HepG2 (cell line): ENCODE results near the gene CD28. TPM values are rescaled to one million over a fixed set of nuclear protein-coding genes. Genes with fewer than 3 reads are reported as not detected.

Source experiments
- ATAC-seq: fragments of 200-7000 bp; cut with Tn5 transposase; 3 replicates; pipeline ENCODE4 v1.9.1; 2020; ENCODE audit warnings: mild to moderate bottlenecking, moderate library complexity
- BruUV-seq: library from RNA; stranded (reverse); fragments of 400-500 nt; replicated peaks from 2 replicates; lab custom pipeline; 2021; lab: Mats Ljungman, UMichigan
- CTCF ChIA-PET: fragments of 300-600 bp; formaldehyde crosslinking; extraction: SDS; loops from one replicate; lab custom pipeline; 2021; ENCODE audit warnings: low total read pairs, inconsistent platforms, low intra/inter-chr PET ratio; lab: Yijun Ruan, JAX
- POLR2A ChIA-PET: fragments of 350-600 bp; sonication (Branson Sonifier 250); formaldehyde crosslinking; loops from one replicate; lab custom pipeline; 2020; ENCODE audit warnings: antibody characterized with exemption, inconsistent platforms; lab: Yijun Ruan, JAX
- DNase-seq: peaks from one replicate; pipeline ENCODE4 v3.0.0-alpha.2; 2015; ENCODE audit warnings: low spot score
- FAIRE-seq: peaks from 3 replicates; lab custom pipeline; 2011; peaks lifted over from hg19 to GRCh38; lab: Jason Lieb, UNC
- H2AFZ ChIP-seq: one replicate; pipeline ENCODE4 v1.6.1; 2011; ENCODE audit warnings: low read length, inconsistent platforms
- H3K27ac ChIP-seq: fragments of 300-600 bp; 3 replicates; pipeline ENCODE4 v1.8.0; 2011; ENCODE audit warnings: mixed run types, mild to moderate bottlenecking, mixed read lengths, low read length, inconsistent platforms; ENCODE audit not compliant: insufficient read depth; ENCODE audit errors: extremely low read length
- H3K27me3 ChIP-seq, 2 experiments: fragments of 200-600 bp in 1 of 2; 2 replicates in 1 of 2; 3 replicates in 1 of 2; pipeline versions ENCODE4 v1.6.0 to v1.8.0; 2011; ENCODE audit warnings: low read length in 2 of 2, mild to moderate bottlenecking in 2 of 2, moderate library complexity in 2 of 2, inconsistent platforms in 1 of 2; ENCODE audit not compliant: insufficient read depth in 2 of 2, control insufficient read depth in 1 of 2
- H3K36me3 ChIP-seq, 2 experiments: fragments of 200-600 bp in 1 of 2; replicated peaks in 1 of 2; 2 replicates in 1 of 2; 3 replicates in 1 of 2; pipeline versions ENCODE4 v1.5.1 to v1.8.0; 2011; ENCODE audit warnings: low read length in 2 of 2, inconsistent platforms in 1 of 2; ENCODE audit not compliant: insufficient read depth in 2 of 2, control insufficient read depth in 1 of 2
- H3K4me1 ChIP-seq: 2 replicates; pipeline ENCODE4 v1.5.1; 2012; ENCODE audit warnings: low read length, inconsistent platforms; ENCODE audit not compliant: insufficient read depth
- H3K4me2 ChIP-seq: 2 replicates; pipeline ENCODE4 v1.6.0; 2011; ENCODE audit warnings: low read depth, low read length, inconsistent platforms
- H3K4me3 ChIP-seq, 3 experiments: fragments of 200-600 bp in 1 of 3; sonication (generic), shearing (Covaris generic) in 1 of 3; replicated peaks in 1 of 3; 2 replicates each; pipeline ENCODE4 v1.5.1; 2011 to 2016; ENCODE audit warnings: low read length in 3 of 3, inconsistent platforms in 2 of 3, low read depth in 2 of 3, mild to moderate bottlenecking in 2 of 3, control low read depth in 1 of 3, mixed read lengths in 1 of 3; ENCODE audit not compliant: insufficient read depth in 1 of 3
- H3K79me2 ChIP-seq: one replicate; pipeline ENCODE4 v1.6.1; 2011; ENCODE audit warnings: low read length, inconsistent platforms; ENCODE audit not compliant: insufficient read depth
- H3K9ac ChIP-seq: 2 replicates; pipeline ENCODE4 v1.6.0; 2011; ENCODE audit warnings: mild to moderate bottlenecking, low read depth, low read length, inconsistent platforms; ENCODE audit not compliant: insufficient read depth
- H3K9me3 ChIP-seq: 2 replicates; pipeline ENCODE4 v1.5.1; 2012; ENCODE audit warnings: mild to moderate bottlenecking, low read length
- H4K20me1 ChIP-seq: 2 replicates; pipeline ENCODE4 v1.6.0; 2011; ENCODE audit warnings: inconsistent platforms, mild to moderate bottlenecking, low read length, moderate library complexity; ENCODE audit not compliant: insufficient read depth
- SALL1 ChIP-seq: sonication (generic); formaldehyde crosslinking; IDR thresholded peaks from 2 replicates; pipeline ENCODE4 v1.8.0; 2022; ENCODE audit warnings: mild to moderate bottlenecking, missing genetic modification reagents
- WGBS: methylation state at CpG from one replicate; pipeline ENCODE4 v1.1.6; 2017; ENCODE audit warnings: low lambda C conversion rate; 5-methylcytosine and 5-hydroxymethylcytosine counted together
- in situ Hi-C: cut with HindIII; loops from 2 replicates; pipeline ENCODE4 v1.10.0; 2017; ENCODE audit warnings: low pct_unique_long_range_greater_than_20kb; ENCODE audit not compliant: extremely low pct_ligation_motif_present
- intact Hi-C: fragments of 100-400 bp; cut with micrococcal nuclease; formaldehyde crosslinking; loops from one replicate; pipeline ENCODE4 v1.10.0; 2022; ENCODE audit not compliant: unreplicated experiment
- polyA plus RNA-seq, 8 experiments: library from polyadenylated mRNA; depleted of rRNA in 3 of 8; stranded (reverse) in 7 of 8; unstranded in 1 of 8; fragments of >200 nt; fragmentation: Illumina TruSeq in 4 of 8; extraction: Trizol in 4 of 8; gene quantifications; 2 replicates each; pipeline versions ENCODE4 v1.2.1 to v1.2.3, GENCODE V29; 2011 to 2016; ENCODE audit warnings: low read depth in 4 of 8, missing spikeins in 1 of 8, mixed read lengths in 1 of 8; ENCODE audit not compliant: insufficient read depth in 1 of 8
- total RNA-seq, 5 experiments: library from RNA; depleted of rRNA; stranded (reverse); fragments of >200 nt; fragmentation: Illumina TruSeq; extraction: Trizol; gene quantifications; 2 replicates each; pipeline ENCODE4 v1.2.3, GENCODE V29; 2016; ENCODE audit warnings: low read depth in 1 of 5
- TF ChIP-seq, protein P1 (sequence below), 2 experiments: sonication (generic) in 1 of 2; formaldehyde crosslinking in 1 of 2; IDR thresholded peaks; 2 replicates each; pipeline versions ENCODE4 v1.4.0 to v1.6.1; 2016 to 2020; ENCODE audit warnings: borderline replicate concordance in 1 of 2, low read depth in 1 of 2, mild to moderate bottlenecking in 1 of 2, missing genetic modification reagents in 1 of 2

CD28 gene
- total and polyA plus RNA-seq, 2 of the 13 experiments (the other 11 are each of a cell fraction or from before 2014, with no cell fraction given), result not detected

- Histone ChIP-seq H3K4me3 (no peak overlapping the region; a peak in 1 of 6 replicates), H3K27ac (no peak overlapping the region), H3K4me2 (peak overlapping the region; percentile 47), H3K9me3 (no peaks in the 10 kb centered on the region), H3K36me3 (no peaks in the 10 kb centered on the region), H3K79me2 (no peaks in the 10 kb centered on the region), H3K9ac (no peak overlapping the region), H2AFZ (no peak overlapping the region), H3K27me3 (no peaks in the 10 kb centered on the region), H4K20me1 (no peaks in the 10 kb centered on the region), H3K4me1 (peaks cover 62% of the 10 kb centered on the region)
- in situ Hi-C loops, result no loop called here
- ChIA-PET POLR2A (interaction anchor here (1.1 kb wide), 1 partner anchor 124 kb away, joined by 3 read pairs; no protein-coding TSS in a partner anchor), CTCF (no interaction called here)
- intact Hi-C loops, result loop anchor here (2.0 to 5.0 kb wide), 2 partner anchors 15 to 123 kb away; no protein-coding TSS in a partner anchor
- FAIRE-seq (no peak), DNase-seq (no peak), ATAC-seq (peak; percentile 43)
- WGBS, result 14% methylated on average over 8 of the region's 8 CpGs
- TF ChIP-seq, protein P1, sequence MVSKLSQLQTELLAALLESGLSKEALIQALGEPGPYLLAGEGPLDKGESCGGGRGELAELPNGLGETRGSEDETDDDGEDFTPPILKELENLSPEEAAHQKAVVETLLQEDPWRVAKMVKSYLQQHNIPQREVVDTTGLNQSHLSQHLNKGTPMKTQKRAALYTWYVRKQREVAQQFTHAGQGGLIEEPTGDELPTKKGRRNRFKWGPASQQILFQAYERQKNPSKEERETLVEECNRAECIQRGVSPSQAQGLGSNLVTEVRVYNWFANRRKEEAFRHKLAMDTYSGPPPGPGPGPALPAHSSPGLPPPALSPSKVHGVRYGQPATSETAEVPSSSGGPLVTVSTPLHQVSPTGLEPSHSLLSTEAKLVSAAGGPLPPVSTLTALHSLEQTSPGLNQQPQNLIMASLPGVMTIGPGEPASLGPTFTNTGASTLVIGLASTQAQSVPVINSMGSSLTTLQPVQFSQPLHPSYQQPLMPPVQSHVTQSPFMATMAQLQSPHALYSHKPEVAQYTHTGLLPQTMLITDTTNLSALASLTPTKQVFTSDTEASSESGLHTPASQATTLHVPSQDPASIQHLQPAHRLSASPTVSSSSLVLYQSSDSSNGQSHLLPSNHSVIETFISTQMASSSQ (IDR thresholded peaks at IDR 0.05; ENCODE audit: low read depth), result peak; percentile 66
- TF ChIP-seq, protein P1 (CRISPR knock-in tag; IDR thresholded peaks at IDR 0.05; ENCODE audit: borderline replicate concordance), result no peak
- no peak for TF ChIP-seq SALL1 (CRISPR knock-in tag)
- BruUV-seq, result no TSS peak
Measured at GRCh38 chr2:203689426-203690116, 16.9 kb upstream of the CD28 start.
